CD4-positive, CD25-positive, alpha-beta regulatory T cell (primary cell): ENCODE data around the gene LMLN. TPM values are rescaled to one million over a fixed set of nuclear protein-coding genes. Genes with fewer than 3 reads are reported as not detected.
A peak's percentile ranks its signal among the peaks of the same experiment; 100 is the strongest.
"Not testable (repeated sequence)": the region's sequence is repeated elsewhere in the genome, so short reads cannot be mapped to it uniquely, and the experiment has no call there.

Experiments
- ATAC-seq, 2 donors: fragments of 150-1000 bp; cut with Tn5 transposase; one replicate each; pipeline ENCODE4 v1.10.0; 2021; ENCODE audit warnings: low read depth in 2 of 2, moderate number of reproducible peaks in 2 of 2, moderate library complexity in 1 of 2
- DNase-seq, 3 donors: peaks; one replicate each; pipeline versions ENCODE4 v3.0.0 to v3.0.0-alpha.2; 2012 to 2022; ENCODE audit warnings: mixed read lengths in 1 of 3
- H3K27ac ChIP-seq: one replicate; pipeline ENCODE4 v1.7.0; 2013; ENCODE audit warnings: mild to moderate bottlenecking, low read length; ENCODE audit not compliant: insufficient read depth, poor library complexity, severe bottlenecking
- H3K27me3 ChIP-seq: one replicate; pipeline ENCODE4 v1.7.0; 2013; ENCODE audit warnings: low read length; ENCODE audit not compliant: control insufficient read depth, insufficient read depth
- H3K36me3 ChIP-seq: one replicate; pipeline ENCODE4 v1.7.0; 2013; ENCODE audit warnings: mild to moderate bottlenecking, low read length, moderate library complexity; ENCODE audit not compliant: control insufficient read depth, insufficient read depth
- H3K4me1 ChIP-seq: 2 replicates; pipeline ENCODE4 v1.7.0; 2013; ENCODE audit warnings: mild to moderate bottlenecking, low read length; ENCODE audit not compliant: insufficient read depth, control insufficient read depth, poor library complexity, severe bottlenecking
- H3K4me3 ChIP-seq: one replicate; pipeline ENCODE4 v1.7.0; 2013; ENCODE audit warnings: low read depth, mild to moderate bottlenecking, low read length, moderate library complexity
- H3K9me3 ChIP-seq, 2 experiments: 1 replicate in 1 of 2; 2 replicates in 1 of 2; pipeline ENCODE4 v1.7.0; 2013; ENCODE audit warnings: low read length in 2 of 2, mild to moderate bottlenecking in 1 of 2, moderate library complexity in 1 of 2; ENCODE audit not compliant: control insufficient read depth in 2 of 2
- H3K27ac Mint-ChIP-seq, 3 donors: one replicate each; pipeline ENCODE4 v1.8.0; 2020 to 2022; ENCODE audit warnings: mild to moderate bottlenecking in 3 of 3, mixed read lengths in 3 of 3, moderate library complexity in 2 of 3
- H3K27me3 Mint-ChIP-seq: one replicate; pipeline ENCODE4 v1.8.0; 2022; ENCODE audit warnings: mild to moderate bottlenecking, mixed read lengths
- H3K36me3 Mint-ChIP-seq: one replicate; pipeline ENCODE4 v1.8.0; 2020; ENCODE audit warnings: mixed read lengths
- H3K4me1 Mint-ChIP-seq, 4 donors: one replicate each; pipeline ENCODE4 v1.8.0; 2020 to 2022; ENCODE audit warnings: mixed read lengths in 4 of 4, mild to moderate bottlenecking in 1 of 4
- H3K4me3 Mint-ChIP-seq, 4 donors: one replicate each; pipeline ENCODE4 v1.8.0; 2020 to 2022; ENCODE audit warnings: mild to moderate bottlenecking in 4 of 4, mixed read lengths in 4 of 4, moderate library complexity in 3 of 4
- H3K9me3 Mint-ChIP-seq, 7 donors: one replicate each; pipeline ENCODE4 v1.8.0; 2020 to 2022; ENCODE audit warnings: mixed read lengths in 7 of 7, mild to moderate bottlenecking in 3 of 7, moderate library complexity in 2 of 7
- polyA plus RNA-seq, 4 donors: library from polyadenylated mRNA; unstranded; fragments of 300-500 nt; fragmentation: Illumina TruSeq; gene quantifications; one replicate each; pipeline ENCODE4 v1.2.3, GENCODE V29; 2021
- total RNA-seq: library from RNA; stranded (reverse); gene quantifications from one replicate; pipeline ENCODE4 v1.2.3, GENCODE V29; 2022

LMLN gene
- total and polyA plus RNA-seq, 5 donors from 2014 or later, result 0.57 to 2.5 (median 1.8) TPM

DNA sequence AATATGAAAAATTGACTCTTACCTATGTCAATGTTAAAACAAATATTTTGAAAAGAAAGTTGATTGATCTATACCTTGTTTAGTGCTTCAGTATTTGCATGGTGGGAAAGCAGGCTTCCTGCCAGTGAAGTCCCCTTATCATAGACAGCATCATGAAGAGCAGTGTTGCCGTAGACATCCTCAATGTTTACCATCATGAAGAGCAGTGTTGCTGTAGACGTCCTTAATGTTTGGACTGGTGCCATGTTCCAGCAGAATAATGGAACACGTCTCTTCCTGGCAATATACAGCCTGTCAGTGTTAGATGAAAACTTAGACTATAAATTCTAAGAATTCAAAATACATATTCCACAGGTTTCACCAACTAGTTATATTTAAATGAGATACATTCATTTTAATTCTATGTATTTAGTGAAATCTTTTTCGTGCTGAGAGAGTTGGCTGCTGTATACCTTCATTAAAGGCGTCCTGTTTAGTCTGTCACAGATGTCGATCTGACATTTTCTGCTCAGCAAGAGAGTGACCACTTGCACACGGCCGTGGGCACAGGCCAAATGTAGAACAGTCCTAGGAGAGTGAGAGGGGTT lies 116.8 kb downstream of the LMLN start:
- H3K4me3 ChIP-seq, result no peak overlapping the region
- H3K27ac ChIP-seq, result no peak overlapping the region
- peaks cover 32% of the 10 kb centered on the region for H3K27me3 ChIP-seq
- H3K4me3 Mint-ChIP-seq, result no peak overlapping the region
- peaks cover 31% of the 10 kb centered on the region for H3K27me3 Mint-ChIP-seq
- no peaks in the 10 kb centered on the region for H3K36me3 Mint-ChIP-seq
- no peaks in the 10 kb centered on the region for H3K9me3 ChIP-seq
- no peak overlapping the region for H3K27ac Mint-ChIP-seq
- no peak for DNase-seq
- no peaks in the 10 kb centered on the region for H3K36me3 ChIP-seq
- ATAC-seq, result no peak
- H3K9me3 Mint-ChIP-seq, result peaks cover 0 to 2% (median under 1%) of the 10 kb centered on the region in 7 donors
- H3K4me1 ChIP-seq, result peaks cover 18% of the 10 kb centered on the region
- H3K4me1 Mint-ChIP-seq, result peaks cover 0 to 8% (median under 1%) of the 10 kb centered on the region in 4 donors

GRCh38 chr3:198079771-198080520 lies 119.9 kb downstream of the LMLN start:
- H3K9me3 ChIP-seq, result no peaks in the 10 kb centered on the region
- DNase-seq, result peak in 2 of 3 donors; percentile 28 to 34
- no peaks in the 10 kb centered on the region for H3K36me3 ChIP-seq
- H3K27ac ChIP-seq, result no peak overlapping the region
- H3K27me3 ChIP-seq, result peaks cover 31% of the 10 kb centered on the region
- peak; percentile 18 to 44 for ATAC-seq
- Mint-ChIP-seq H3K27me3 (peaks cover 43% of the 10 kb centered on the region), H3K4me1 (peaks cover 0 to 8% (median 0%) of the 10 kb centered on the region in 4 donors), H3K4me3 (peak overlapping the region; percentile 12 to 89 (median 82)), H3K9me3 (peaks cover 0 to 10% (median 4%) of the 10 kb centered on the region in 7 donors), H3K36me3 (no peaks in the 10 kb centered on the region), H3K27ac (peak overlapping the region in 1 of 3 donors; percentile 69)
- H3K4me1 ChIP-seq, result peaks cover 18% of the 10 kb centered on the region
- peak overlapping the region; percentile 53 for H3K4me3 ChIP-seq

DNA sequence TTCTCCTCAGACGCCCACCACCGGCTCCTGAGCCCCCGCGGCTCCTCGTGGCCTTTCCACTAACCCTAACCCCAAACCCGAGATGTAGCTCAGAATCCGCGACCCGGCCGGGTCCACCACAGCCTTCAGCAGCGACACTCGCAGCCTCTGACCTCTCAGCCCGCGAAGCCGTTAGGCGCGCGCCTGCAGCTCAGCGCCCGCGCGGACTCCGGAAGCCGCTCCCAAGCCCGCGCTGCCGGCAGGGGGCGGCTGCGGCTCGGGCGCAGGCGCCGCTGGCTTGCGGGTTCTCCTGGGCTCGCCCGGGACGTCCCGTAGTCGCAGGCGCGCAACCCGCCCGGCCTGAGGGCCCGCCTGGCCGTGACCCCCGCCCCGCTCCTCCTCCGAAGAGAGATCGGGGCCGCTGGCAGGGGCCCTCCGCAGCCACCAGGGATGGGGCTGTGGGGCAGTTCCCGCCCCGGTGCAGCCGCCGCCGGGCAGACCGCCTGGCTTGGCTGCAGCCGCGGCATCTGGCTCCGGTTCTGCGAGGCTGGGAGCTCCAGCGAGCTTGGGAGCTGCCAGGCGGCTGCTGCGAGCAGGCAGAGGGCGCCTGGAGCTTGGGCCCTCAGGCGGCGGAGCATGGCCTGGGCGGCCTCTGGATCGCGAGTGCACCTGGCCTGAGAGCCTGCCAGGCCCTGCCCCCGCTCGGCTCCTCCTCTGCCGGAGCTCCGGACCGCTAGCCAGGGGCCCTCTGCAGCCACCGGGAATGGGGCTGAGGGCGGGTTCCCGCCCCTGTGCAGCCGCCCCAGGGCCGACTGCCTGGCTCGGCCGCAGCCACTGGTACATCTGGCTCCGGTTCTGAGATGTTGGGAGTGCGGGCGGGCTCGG lies 120.7 kb downstream of the LMLN start:
- peaks cover 0 to 8% (median 0%) of the 10 kb centered on the region in 4 donors for H3K4me1 Mint-ChIP-seq
- no peak overlapping the region for H3K27ac ChIP-seq
- peak overlapping the region in 1 of 3 donors; percentile 69 for H3K27ac Mint-ChIP-seq
- peak; percentile 85 to 86 for ATAC-seq
- peak; percentile 47 to 80 (median 80) for DNase-seq
- H3K4me1 ChIP-seq, result peaks cover 18% of the 10 kb centered on the region
- H3K27me3 ChIP-seq, result peaks cover 32% of the 10 kb centered on the region
- peaks cover 0 to 10% (median 4%) of the 10 kb centered on the region in 7 donors for H3K9me3 Mint-ChIP-seq
- H3K36me3 ChIP-seq, result no peaks in the 10 kb centered on the region
- H3K9me3 ChIP-seq, result no peaks in the 10 kb centered on the region
- H3K4me3 Mint-ChIP-seq, result peak overlapping the region in 3 of 4 donors; percentile 79 to 89 (median 86)
- no peaks in the 10 kb centered on the region for H3K36me3 Mint-ChIP-seq
- peaks cover 45% of the 10 kb centered on the region for H3K27me3 Mint-ChIP-seq
- no peak overlapping the region for H3K4me3 ChIP-seq

DNA sequence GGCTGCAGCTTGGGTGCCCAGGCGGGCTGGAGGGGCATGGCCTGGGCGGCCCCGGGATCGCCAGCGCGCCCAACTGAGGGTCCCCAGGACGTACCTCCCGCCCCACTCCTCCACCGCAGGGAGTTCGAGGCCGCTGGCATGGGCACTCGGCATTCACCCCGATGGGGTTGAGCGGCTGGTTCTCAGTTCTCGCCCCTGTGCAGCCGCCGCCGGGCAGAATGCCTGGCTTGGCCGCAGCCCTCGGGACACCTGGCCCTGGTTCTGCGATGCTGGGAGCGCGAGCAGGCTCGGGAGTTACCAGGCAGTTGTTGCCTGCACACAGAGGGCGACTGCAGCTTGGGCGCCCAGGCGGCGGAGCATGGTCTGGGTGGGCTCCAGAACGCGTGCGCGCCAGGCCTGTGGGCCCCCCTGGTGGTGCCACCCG lies 121.4 kb downstream of the LMLN start:
- no peak for DNase-seq
- no peaks in the 10 kb centered on the region for H3K9me3 ChIP-seq
- peaks cover 30% of the 10 kb centered on the region for H3K27me3 ChIP-seq
- ATAC-seq, result no peak
- peak overlapping the region in 1 of 4 donors; percentile 87 for H3K4me3 Mint-ChIP-seq
- H3K27ac ChIP-seq, result no peak overlapping the region
- H3K4me3 ChIP-seq, result no peak overlapping the region
- no peaks in the 10 kb centered on the region for H3K36me3 Mint-ChIP-seq
- peaks cover 40% of the 10 kb centered on the region for H3K27me3 Mint-ChIP-seq
- H3K27ac Mint-ChIP-seq, result no peak overlapping the region
- no peaks in the 10 kb centered on the region for H3K36me3 ChIP-seq
- H3K4me1 ChIP-seq, result peaks cover 18% of the 10 kb centered on the region
- H3K9me3 Mint-ChIP-seq, result peaks cover 0 to 10% (median 4%) of the 10 kb centered on the region in 7 donors
- H3K4me1 Mint-ChIP-seq, result peaks cover 0 to 8% (median 0%) of the 10 kb centered on the region in 4 donors

- not testable (repeated sequence) for DNase-seq, H3K9me3 ChIP-seq, ATAC-seq, H3K4me1 Mint-ChIP-seq, H3K36me3 ChIP-seq, H3K27ac Mint-ChIP-seq, H3K36me3 Mint-ChIP-seq, H3K27ac ChIP-seq, H3K9me3 Mint-ChIP-seq, H3K4me3 ChIP-seq
- Histone ChIP-seq H3K4me1 (peaks cover 18% of the 10 kb centered on the region), H3K27me3 (peaks cover 29% of the 10 kb centered on the region)
- H3K4me3 Mint-ChIP-seq, result peak overlapping the region in 3 of 4 donors; percentile 48 to 87 (median 83)
- H3K27me3 Mint-ChIP-seq, result peaks cover 42% of the 10 kb centered on the region
Observed at GRCh38 chr3:198082226-198082625, 122.2 kb downstream of the LMLN start.

GRCh38 chr3:198088421-198088955 lies 128.5 kb downstream of the LMLN start:
- Histone ChIP-seq H3K36me3 (no peaks in the 10 kb centered on the region), H3K27ac (no peak overlapping the region), H3K4me3 (no peak overlapping the region), H3K9me3 (peaks cover 0 to 5% of the 10 kb centered on the region in 2 experiments), H3K4me1 (no peaks in the 10 kb centered on the region), H3K27me3 (peaks cover 35% of the 10 kb centered on the region)
- Mint-ChIP-seq H3K36me3 (no peaks in the 10 kb centered on the region), H3K4me3 (no peak overlapping the region), H3K9me3 (peaks cover 0 to 12% (median 5%) of the 10 kb centered on the region in 7 donors), H3K4me1 (no peaks in the 10 kb centered on the region), H3K27me3 (peaks cover 44% of the 10 kb centered on the region), H3K27ac (no peak overlapping the region)
- ATAC-seq (no peak), DNase-seq (no peak)

- H3K27me3 ChIP-seq, result peaks cover 24% of the 10 kb centered on the region
- Mint-ChIP-seq H3K4me1 (no peaks in the 10 kb centered on the region), H3K27ac (no peak overlapping the region), H3K36me3 (no peaks in the 10 kb centered on the region), H3K9me3 (peaks cover 0 to 12% (median 6%) of the 10 kb centered on the region in 7 donors), H3K27me3 (peaks cover 42% of the 10 kb centered on the region), H3K4me3 (no peak overlapping the region)
- ATAC-seq (no peak), DNase-seq (no peak)
- no peak overlapping the region for H3K4me3 ChIP-seq
- H3K36me3 ChIP-seq, result no peaks in the 10 kb centered on the region
- no peak overlapping the region for H3K27ac ChIP-seq
- H3K9me3 ChIP-seq, result peaks cover 0 to 5% of the 10 kb centered on the region in 2 experiments
- H3K4me1 ChIP-seq, result no peaks in the 10 kb centered on the region
Observed at GRCh38 chr3:198090795-198091332, 130.8 kb downstream of the LMLN start.
